NCI-H2107 treated with DMSO at 0.1 percent for 48 hours (cell line): ENCODE data around the gene SPEM1.

Experiments
- DNase-seq: peaks from one replicate; lab custom pipeline; 2025; ENCODE audit not compliant: unreplicated experiment; lab: John Stamatoyannopoulos, UW

SPEM1 gene

GRCh38 chr17:7419819-7420610 lies at the start of gene SPEM1:
Gene SPEM1, plus strand, starts transcription at chr17:7420324. Its CDS starts 61 bp downstream, at chr17:7420385.
- no peak for DNase-seq

GRCh38 chr17:7370853-7371252 lies 49.3 kb upstream of the SPEM1 start:
- no peak for DNase-seq

GRCh38 chr17:7374353-7374752 lies 45.8 kb upstream of the SPEM1 start:
- no peak for DNase-seq

GRCh38 chr17:7379134-7379533 lies 41.0 kb upstream of the SPEM1 start:
- DNase-seq: no peak

GRCh38 chr17:7380321-7380720 lies 39.8 kb upstream of the SPEM1 start:
- no peak for DNase-seq

GRCh38 chr17:7380855-7381683 lies 39.1 kb upstream of the SPEM1 start, which contains the start of gene TNK1:
Gene TNK1, plus strand, starts transcription at chr17:7381089. Its CDS starts 1,838 bp downstream, at chr17:7382927.
- no peak for DNase-seq

GRCh38 chr17:7382901-7383300 lies 37.2 kb upstream of the SPEM1 start:
- DNase-seq: no peak

- DNase-seq: no peak
Observed at GRCh38 chr17:7383371-7383741, 36.8 kb upstream of the SPEM1 start.

- DNase-seq: no peak
Observed at GRCh38 chr17:7383742-7384488, 36.2 kb upstream of the SPEM1 start.

- DNase-seq: no peak
Observed at GRCh38 chr17:7384489-7385081, 35.5 kb upstream of the SPEM1 start.

GRCh38 chr17:7388856-7389255 lies 31.3 kb upstream of the SPEM1 start:
- no peak for DNase-seq

- DNase-seq: no peak
Observed at GRCh38 chr17:7389924-7390910, 29.9 kb upstream of the SPEM1 start.

- no peak for DNase-seq
Observed at GRCh38 chr17:7391307-7391706, 28.8 kb upstream of the SPEM1 start.

GRCh38 chr17:7392696-7393612 lies 27.2 kb upstream of the SPEM1 start:
- DNase-seq: no peak

- DNase-seq: no peak
Observed at GRCh38 chr17:7393613-7394451, 26.3 kb upstream of the SPEM1 start.

- DNase-seq: no peak
Observed at GRCh38 chr17:7394452-7395191, 25.5 kb upstream of the SPEM1 start, which contains the start of gene PLSCR3. Gene PLSCR3, minus strand, starts transcription at chr17:7394525. Its CDS starts 415 bp downstream, at chr17:7394110.

- no peak for DNase-seq
Observed at GRCh38 chr17:7396147-7396546, 24.0 kb upstream of the SPEM1 start.
